ENCODE data around the gene RARG.

Gene RARG

DNA sequence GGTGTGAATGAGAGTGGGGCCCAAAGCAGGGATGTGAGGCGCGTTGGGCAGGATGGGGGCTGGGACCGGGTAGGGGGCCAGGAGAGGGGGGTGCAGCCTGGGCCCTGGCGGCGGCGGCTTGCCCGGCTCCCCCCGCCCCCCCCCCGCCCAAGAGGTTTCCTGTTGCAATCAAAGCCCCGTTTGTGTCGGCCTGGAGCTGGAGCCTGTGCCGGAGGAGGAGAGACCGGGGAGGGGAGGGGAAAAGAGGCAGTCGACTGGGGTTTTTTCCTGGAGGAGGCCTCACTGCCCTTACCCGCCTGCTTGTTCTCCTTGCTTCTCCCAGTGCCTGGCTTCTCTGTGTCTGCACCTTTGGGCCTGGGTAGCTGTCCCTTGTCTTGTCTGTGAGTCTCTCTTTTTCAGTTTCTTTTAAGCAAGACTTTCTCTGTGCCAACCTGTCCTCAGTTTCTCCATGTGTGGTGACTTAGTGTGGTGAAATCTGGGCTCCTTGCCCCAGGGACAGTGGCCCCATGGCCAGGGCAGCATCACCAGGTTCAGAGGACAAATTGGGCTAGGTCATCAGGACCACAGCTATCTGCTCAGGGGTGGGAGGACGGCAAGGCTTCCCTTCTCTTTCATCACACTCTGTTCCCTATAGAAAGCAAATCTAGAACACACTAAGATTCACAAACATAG lies 8.5 kb downstream of the RARG start:
- no peak for DNase-seq (ENCODE audit: low read depth in 2 of 2)

DNA sequence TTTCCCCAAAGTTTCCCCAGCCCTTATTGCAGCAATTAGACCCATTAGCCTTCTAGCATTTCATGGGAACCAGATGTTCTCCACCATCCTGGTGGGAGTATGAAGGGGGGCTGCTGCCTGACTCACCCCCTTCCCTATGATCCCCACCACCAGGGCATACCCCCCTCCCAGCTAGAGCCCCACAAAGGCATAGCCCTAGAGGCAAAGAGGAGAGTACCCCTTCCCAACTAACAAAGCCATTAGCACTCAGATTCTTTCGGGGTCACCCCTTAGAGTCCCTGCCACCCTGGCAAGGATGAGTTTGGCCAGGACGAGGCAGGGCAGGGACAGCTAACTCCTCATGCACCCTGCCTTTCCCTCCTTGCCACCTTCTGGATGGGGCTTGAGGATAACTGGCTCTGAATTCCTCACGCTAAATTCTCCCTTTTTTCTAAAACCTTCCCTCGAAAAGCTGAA lies 9.2 kb downstream of the RARG start:
- no peak for DNase-seq (ENCODE audit: low read depth in 2 of 2)

DNA sequence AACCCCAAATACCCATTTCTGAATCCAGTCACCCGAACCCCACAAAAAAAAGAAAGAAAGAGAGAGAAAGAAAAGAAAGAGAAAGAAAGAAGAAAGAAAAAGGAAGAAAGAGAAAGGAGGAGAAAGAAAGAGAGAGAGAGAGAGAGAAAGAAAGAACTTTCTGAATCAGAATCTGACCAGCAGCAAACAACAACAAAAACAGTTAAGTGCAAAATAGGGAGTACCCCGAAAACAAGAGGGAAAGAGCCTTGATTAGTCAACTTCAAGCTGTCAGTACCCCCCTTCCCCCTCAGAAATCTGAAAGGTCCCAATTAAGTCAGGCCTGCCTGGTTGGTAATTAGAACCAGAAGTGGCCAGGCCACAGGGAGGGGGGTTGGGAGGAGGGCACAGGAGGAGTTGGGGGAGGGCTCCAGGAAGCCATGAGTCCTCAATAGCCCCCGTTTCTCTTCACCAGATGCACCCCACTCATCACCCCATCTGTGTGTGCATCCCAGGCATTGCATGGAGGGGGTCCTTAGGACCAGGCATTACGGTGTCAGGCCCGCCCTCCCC lies 9.8 kb downstream of the RARG start:
- no peak for DNase-seq (ENCODE audit: low read depth in 2 of 2)

DNA sequence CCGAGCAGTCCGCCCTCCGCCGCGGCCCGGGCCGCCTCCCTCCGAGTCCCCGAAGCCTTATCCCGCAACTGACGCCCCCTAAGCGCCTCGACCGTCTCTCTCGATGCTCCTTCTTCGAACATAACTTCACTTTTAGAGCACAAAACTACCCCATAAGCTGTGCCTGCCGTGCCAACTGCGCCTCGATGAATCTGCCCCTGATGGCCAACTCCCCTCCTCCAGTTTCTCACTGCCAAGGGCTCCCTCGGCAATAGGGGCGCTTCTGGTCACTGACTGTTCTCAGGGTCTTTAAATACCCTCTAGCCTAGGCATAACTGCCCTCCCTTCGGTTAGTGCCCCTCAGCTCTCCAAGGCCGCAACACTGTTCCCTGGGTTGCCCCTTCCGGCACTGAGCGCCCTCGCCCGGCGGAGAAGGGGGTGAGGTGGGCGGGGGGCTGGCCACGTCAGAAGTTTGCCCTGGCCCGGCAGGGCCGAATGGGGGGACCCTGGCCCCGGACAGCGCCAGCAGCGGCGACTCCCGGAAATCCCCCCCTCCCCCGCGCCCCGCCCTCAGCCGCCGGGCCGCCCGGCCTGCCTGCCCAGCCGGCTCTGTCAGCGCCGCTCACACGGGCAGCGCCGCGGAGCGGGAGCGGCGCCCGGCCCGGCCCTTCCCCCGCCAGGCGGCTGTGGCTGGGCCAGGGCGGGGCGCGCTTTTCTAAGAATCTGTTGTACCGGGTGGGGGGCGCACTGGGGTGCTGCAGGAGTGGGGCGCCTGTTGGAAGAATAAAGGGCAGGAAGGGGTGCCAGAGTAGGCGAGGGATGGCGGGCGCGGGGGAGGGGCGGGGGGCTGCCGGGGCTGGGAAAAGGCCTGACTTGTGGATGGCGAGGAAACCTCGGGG lies 10.6 kb downstream of the RARG start:
- DNase-seq (ENCODE audit: low read depth in 2 of 2): no peak

DNA sequence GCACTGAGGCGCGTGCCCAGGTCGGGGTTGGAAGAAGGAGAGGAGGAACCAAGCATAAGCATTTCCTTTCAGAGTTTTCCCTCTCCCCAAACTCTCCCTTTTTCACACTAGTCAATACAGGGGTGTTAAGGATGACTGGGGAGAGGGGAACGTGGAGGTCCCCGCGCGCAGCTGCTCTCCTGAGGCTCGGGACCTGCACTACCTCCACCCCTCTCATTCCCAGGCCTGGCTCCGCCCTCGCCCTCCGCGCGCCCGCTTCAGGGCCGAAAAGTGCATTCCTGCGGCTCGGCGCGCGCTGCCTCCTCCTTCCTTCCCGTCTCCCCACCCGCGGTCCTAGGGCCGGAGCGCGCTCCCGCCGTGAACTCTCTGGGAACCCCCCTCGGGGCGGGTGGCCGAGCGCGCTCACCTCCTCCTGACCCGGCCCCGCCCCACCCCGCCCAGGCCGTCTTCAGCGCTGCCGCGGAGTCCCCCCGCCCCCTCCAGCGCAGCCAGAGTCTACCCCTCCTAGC lies 11.3 kb downstream of the RARG start:
- peak; percentile 69 to 82 for DNase-seq (ENCODE audit: low read depth in 2 of 2)

DNA sequence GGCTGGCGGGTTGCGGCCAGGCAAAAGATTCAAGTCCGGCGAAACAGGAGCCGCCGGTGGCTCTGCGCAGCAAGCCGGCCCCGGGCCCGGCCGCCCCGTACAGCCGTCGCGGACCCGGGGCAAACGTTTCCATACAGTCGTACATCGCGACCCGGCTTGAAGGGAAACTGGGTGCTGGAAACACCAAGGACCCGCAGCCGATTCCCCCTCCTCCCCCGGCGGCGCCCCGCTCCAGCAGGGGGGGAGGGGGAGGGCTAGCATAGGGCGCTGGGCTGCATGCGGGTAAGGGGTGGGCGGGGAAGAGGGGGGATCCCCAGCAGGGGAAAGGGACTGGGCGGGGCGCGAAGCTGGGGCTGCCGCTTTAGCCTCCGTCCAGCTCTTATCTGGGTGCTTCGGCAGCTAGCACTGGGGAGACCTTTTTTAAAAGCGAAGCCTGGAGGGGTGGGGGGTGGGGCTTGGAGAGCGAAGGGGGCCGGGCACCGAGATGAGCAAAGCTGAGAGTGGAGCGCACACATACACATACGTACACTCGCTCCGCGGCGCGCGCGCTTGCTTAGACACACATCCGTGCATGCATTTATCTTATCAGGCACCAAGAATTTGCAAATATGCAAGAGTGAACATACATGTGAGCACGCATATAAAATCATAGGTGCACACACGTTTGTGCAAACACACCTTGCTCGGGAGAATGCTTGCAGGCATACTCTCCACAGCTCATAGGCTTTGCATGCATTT lies 11.9 kb downstream of the RARG start:
- DNase-seq (ENCODE audit: low read depth in 2 of 2): peak; percentile 66 to 79

DNA sequence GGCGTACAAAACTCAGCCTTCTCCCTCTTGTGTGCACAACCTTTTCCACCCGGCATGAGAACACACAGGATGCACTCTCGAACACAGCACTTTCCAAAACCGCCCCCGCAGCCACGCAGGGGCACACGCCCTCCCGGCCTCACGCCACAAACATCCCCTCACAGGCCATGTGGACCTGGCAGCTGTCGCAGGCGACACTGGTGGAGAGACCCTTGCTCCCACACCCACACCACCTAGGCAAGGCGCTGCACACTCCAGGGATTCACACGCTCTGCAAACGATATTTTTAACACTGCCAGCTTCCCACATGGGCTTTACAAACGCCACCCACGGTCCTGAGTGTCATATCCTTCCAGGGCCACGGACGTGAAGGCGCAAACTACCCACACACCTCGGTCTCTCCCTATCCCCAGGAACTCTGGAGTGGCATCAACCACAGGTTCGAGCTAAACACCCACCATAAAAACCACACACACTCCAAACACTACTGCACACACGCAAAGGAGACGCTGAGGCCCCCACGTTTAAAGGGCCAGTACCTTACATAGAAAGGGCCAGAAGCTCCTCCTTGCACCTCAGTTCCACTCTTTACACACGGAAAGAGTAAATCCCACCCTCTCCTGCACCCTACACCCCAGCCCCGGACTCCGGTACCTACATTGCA lies 12.6 kb downstream of the RARG start:
- DNase-seq (ENCODE audit: low read depth in 2 of 2): peak; percentile 60 to 69

DNA sequence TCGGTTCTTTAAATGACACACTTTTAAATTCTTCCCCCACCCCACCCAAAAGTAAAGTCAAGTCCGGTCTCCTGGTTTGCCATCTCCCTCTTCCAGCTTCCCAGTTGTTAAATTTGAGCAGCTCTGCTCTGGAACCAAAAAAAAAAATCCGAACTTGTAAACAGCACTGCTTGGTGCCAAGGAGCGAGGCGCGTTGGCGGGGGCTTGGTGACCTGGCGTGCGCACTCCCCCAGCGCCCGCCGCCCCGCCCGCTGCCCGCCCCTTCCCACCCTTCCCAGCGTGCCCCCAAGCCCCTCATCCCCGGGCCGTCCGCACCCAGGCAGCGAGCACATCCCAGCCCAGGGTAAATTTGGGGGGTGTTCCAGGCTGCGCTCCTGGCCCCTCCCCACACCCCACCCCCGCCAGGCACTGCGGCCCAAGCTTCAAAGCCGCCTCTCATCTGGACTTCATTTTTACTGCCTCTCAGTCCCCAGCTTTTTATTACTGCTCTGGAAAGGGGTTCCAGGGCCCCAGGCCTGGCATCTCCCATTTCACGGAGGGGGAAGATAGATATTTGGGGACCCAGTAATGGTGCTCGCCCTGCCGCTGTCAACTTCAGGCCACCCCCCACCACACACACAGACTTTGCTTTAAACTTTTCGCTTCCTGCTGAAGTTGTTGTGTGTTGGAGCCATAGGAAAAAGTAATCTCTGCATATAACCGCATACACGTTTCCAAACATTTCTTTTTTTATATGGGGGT lies 13.3 kb downstream of the RARG start:
- no peak for DNase-seq (ENCODE audit: low read depth in 2 of 2)

DNA sequence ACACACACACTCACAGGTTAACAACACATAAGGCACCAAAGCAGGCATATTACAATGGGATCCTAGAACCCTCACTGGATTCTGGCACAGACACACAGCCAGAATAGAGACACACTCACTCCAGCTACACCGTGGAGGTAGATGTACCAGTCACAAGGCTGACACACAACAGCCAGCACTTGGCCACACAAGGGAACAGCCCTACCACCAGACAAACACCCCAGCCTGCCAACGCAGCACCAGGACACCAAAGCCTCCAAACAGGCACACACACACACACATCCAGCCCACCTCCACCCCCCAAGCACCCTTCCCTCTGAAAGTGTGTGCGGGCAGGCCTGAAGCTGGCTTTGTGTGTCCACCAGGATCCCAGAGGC lies 14.1 kb downstream of the RARG start:
- no peak for DNase-seq (ENCODE audit: low read depth in 2 of 2)

DNA sequence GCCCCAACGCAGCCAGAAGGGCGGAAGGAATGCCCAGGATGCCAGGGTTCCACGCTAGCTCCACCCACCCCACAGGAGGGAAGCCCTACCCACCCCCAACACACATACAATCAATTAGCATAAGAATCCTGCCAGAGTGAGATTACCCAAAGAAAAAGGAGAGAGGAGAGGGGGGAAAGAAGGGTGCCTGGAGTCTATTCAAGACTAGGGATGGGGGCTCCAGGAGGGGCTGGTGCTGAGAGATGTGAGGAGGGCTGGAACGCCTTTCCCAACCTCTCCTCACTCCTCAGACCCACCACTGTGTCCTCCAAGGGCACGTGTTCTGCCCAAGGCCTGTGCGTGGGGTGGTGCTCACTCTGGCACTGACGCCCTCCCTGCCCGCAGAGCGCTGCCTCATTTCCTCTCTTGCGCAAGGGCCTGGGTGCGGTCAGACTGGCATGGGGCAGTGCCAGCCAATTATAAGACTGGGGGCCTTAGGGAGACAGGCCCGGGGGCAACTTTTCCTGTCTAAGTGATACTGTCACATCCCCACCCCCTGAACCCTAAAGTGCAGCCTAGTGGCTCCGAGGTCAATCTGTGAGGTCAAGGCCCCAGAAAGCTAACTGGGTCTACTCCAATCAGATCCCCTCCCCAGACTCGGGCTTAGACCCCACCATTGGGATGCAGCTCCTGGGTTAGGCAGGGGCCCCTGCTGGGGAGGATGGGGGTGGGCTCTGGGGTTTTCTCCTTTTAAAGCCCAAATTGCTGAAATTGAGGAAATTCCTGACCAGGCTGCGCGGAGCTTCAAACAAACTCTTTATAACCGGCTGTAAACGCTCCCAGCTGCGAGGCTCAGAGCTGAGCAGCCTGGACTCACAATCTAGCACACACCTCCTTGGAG lies 14.7 kb downstream of the RARG start:
- no peak for DNase-seq (ENCODE audit: low read depth in 2 of 2)

DNA sequence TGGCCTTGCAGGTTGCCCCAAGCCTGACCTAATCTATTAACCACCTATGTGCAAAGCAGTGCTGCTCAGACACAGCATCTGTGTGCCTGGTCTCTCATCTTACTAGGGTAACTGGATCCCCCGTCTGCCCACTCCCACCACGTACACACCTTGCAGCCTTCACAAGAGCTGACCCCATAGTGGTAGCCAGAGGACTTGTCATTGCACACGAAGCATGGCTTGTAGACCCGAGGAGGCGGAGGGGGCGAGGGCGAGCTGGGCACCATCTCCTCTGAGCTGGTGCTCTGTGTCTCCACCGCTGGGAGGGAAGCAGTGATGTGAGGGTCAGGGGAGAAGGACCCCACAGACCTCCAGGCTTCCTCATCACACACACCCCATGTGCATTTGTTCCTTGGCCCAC lies 16.5 kb downstream of the RARG start:
- DNase-seq (ENCODE audit: low read depth in 2 of 2): no peak

DNA sequence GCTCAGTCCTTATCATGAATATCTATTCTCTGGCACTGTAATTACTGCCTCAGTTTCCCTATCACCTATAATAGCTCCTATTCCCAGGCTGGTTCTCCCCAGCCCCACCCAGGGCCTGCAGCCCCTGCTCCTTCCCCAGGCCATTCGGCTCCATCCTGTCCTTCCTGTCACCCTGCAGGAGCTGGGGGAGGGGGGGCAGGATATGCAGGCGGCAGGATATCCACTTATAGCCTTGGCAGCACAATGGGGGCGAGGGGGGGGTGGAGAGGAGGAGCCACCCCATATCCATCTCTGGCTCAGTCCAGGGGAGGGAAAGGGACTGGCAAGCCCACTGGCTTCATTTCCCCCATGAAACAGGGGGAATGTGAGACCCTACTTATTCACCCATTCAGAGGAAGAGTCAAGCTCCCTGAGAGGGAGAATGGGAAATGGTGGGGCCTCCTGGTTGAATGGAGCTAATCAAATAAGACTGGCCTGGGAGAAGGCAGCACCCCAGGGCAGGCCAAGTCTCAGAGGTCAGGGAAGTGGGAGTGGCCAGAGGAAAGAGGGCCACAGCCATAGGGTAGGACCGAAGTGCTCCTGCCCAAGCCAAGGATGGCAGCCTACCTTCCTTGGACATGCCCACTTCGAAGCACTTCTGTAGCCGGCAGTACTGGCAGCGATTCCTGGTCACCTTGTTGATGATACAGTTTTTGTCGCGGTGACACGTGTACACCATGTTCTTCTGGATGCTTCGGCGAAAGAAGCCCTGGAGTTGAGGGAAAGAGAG lies 17.1 kb downstream of the RARG start:
- DNase-seq (ENCODE audit: low read depth in 2 of 2): no peak

DNA sequence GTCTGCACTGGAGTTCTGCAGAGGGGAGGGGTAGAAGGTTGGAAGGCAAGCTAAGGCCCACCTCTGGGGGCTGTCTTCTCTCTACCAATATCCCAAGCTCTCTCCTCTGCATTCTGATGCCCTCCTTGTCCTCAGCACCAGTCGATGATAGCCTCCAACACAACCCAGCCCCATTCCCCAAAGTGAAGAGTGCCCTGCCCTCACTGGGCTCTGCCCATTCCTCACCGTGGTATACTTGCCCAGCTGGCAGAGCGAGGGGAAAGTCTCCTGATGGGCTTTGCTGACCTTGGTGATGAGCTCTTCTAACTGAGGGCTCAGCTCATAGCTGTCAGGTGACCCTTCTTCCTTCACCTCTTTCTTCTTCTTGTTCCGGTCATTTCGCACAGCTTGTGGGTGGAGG lies 17.8 kb downstream of the RARG start:
- no peak for DNase-seq (ENCODE audit: low read depth in 2 of 2)

DNA sequence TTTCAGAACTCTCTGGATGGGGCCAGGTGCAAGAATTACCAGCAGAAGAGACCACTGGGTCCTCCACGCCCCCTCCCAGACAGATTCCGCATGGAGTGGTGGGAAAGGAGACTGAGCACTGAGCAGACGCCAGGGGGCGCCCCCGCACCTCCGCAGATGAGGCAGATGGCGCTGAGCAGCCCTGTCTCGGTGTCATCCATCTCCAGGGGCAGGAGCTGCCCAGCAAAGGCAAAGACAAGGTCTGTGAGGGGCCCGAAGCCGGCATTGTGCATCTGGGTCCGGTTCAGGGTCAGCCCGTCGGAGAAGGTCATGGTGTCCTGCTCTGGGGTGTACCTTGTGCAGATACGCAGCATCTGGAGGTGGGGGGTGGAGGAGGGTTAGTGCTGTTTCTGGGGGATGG lies 18.7 kb downstream of the RARG start:
- peak; percentile 80 to 82 for DNase-seq (ENCODE audit: low read depth in 2 of 2)

DNA sequence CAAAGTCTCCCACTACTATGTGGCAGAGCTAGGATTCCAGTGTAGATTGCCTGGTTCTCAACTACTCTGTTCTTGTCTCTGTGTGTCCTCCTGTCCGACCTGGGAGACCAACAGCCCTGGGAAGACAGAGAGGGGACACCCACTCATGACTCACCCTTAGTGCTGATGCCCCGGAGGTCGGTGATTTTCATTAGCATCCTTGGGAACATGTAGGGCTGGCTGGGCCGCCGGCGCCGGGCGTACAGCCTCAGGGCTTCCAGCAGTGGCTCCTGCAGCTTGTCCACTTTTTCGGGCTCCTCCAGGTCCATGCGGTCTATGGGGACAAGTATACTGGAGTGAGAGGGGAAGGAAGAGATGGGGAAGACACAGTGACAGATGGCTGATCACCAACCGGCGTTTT lies 19.1 kb downstream of the RARG start:
- no peak for DNase-seq (ENCODE audit: low read depth in 2 of 2)

DNA sequence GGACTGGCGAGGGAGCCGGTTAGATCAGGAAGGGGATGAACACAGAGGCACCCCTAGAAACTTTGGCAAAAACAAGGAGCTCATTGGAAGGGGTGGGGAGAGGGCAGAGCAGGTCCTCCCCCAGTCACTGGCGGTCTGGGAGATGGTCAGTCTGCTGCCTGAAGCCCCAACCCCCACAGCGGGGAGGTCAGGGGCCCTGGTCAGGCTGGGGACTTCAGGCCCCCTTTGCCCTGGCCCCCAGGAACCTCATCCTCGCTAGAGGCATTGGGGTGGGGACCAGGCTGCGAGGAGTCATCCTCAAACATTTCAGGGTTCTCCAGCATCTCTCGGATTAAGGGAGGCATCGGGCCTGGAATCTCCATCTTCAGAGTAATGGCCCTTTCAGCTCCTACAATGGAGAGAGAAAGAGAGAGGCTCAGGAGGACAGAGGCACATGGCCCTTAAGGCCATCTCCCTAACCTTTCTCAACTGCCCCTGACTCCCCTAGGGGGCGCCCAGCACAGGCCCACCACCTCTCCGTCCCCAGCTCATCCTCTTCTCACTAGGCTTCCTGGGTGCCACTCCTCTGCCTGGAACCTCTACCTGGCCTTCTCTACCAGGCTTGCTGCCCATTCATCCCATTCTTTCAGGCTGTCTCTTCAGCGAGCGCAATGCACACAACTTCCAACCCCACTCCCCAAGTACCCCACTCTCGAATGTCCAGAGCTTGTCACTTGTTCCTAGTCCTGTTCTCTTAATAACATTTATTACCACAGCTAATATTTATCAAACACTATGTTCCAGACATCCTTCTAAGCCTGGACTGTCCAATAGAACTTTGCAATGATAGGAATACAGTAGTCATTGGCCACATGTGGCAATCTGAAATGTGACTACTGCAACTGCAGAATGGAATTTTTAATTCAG lies 20.3 kb downstream of the RARG start:
- DNase-seq (ENCODE audit: low read depth in 2 of 2): no peak

DNA sequence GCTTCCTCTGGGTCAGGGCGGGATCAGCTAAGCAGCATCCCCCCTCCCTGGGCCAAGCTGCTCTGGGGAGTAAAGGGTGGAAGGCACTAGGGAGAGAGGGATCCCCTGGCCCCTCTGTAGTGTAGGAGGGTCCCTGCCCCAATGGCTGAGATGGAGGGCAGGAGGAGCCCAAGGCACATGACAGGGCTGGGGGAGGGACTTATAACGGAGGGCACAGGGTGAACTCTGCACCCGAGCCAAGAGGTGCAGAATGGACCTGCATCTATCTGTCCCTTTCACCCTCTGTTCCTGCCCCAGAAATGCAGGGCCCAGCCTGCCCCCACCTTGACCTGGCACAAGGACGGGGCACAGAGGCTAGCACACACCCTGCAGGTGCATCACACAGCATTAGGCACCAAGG lies 21.2 kb downstream of the RARG start:
- DNase-seq (ENCODE audit: low read depth in 2 of 2): no peak

DNA sequence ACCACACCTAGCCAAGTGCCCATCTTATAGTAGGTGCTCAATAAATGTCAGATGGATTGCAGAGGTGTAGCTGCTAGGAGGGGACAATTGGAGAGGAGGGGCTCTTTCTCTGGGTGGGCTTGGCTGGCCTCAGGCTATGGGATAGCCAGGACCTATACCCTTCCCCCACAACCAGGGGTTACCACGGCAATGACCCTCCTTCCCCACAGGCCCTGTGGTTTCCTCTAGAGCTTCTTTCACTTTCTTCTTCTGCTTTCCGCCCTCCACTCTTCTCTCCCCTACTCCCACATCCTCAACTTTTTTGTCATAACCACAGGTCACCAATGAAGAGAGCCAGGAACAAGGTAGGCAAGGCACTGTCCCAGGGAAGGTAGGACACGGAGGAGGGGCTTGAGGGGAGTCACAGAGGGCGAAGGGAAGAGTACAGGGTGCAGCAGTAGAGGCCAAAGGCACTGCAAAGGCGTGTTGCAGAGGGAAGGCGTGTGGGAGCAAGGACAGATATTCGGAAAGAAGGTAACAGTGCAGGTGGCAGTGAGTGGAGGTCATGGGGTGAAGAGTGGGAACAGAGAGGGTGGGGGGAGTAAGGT lies 23.0 kb downstream of the RARG start:
- DNase-seq (ENCODE audit: low read depth in 2 of 2): no peak
